Activated CD4-positive, alpha-beta T cell treated with anti-CD3 and anti-CD28 coated beads for 36 hours (primary cell): Measurements from ENCODE around the gene SLC39A11. TPM values are rescaled to one million over a fixed set of nuclear protein-coding genes. Genes with fewer than 3 reads are reported as not detected.

Experiments
- ATAC-seq: fragments of 200-7000 bp; cut with Tn5 transposase; one replicate; pipeline ENCODE4 v1.10.0; 2021; ENCODE audit warnings: mild to moderate bottlenecking, moderate library complexity
- CTCF ChIA-PET: fragments of 350-600 bp; sonication (Branson Sonifier 250); formaldehyde crosslinking; loops from one replicate; lab custom pipeline; 2021; ENCODE audit warnings: antibody characterized with exemption; lab: Charles Lee
- POLR2A ChIA-PET: fragments of 350-600 bp; sonication (Branson Sonifier 250); formaldehyde crosslinking; loops from one replicate; lab custom pipeline; 2021; ENCODE audit warnings: antibody characterized with exemption, inconsistent platforms; lab: Charles Lee
- DNase-seq: peaks from one replicate; pipeline ENCODE4 v3.0.0-alpha.2; 2020
- H3K27ac Mint-ChIP-seq: one replicate; pipeline ENCODE4 v1.8.0; 2021; ENCODE audit warnings: mixed read lengths
- H3K27me3 Mint-ChIP-seq: one replicate; pipeline ENCODE4 v1.8.0; 2021; ENCODE audit warnings: mixed read lengths
- H3K36me3 Mint-ChIP-seq: one replicate; pipeline ENCODE4 v1.8.0; 2021; ENCODE audit warnings: low read depth, mixed read lengths
- H3K4me1 Mint-ChIP-seq: one replicate; pipeline ENCODE4 v1.8.0; 2021; ENCODE audit warnings: mixed read lengths
- H3K4me3 Mint-ChIP-seq: one replicate; pipeline ENCODE4 v1.8.0; 2021; ENCODE audit warnings: mild to moderate bottlenecking, moderate library complexity, mixed read lengths
- H3K9me3 Mint-ChIP-seq: one replicate; pipeline ENCODE4 v1.8.0; 2021; ENCODE audit warnings: low read depth, mixed read lengths
- intact Hi-C, 2 experiments: fragments of 100-400 bp; cut with DNase I in 1 of 2; cut with micrococcal nuclease in 1 of 2; formaldehyde crosslinking; loops; one replicate each; pipeline versions ENCODE4 v1.14.2 to v1.15.1; 2022 to 2024; cut with DNase I, micrococcal nuclease
- total RNA-seq, 2 experiments: library from RNA; stranded (reverse); gene quantifications; one replicate each; pipeline ENCODE4 v1.2.3, GENCODE V29; 2021

Gene SLC39A11
- total RNA-seq, 2 experiments from 2014 or later, result 12.5 to 17.2 TPM

GRCh38 chr17:72702136-72702735, 390.3 kb downstream of the SLC39A11 start:
- peaks cover 6% of the 10 kb centered on the region for H3K4me1 Mint-ChIP-seq
- no peaks in the 10 kb centered on the region for H3K9me3 Mint-ChIP-seq

DNA sequence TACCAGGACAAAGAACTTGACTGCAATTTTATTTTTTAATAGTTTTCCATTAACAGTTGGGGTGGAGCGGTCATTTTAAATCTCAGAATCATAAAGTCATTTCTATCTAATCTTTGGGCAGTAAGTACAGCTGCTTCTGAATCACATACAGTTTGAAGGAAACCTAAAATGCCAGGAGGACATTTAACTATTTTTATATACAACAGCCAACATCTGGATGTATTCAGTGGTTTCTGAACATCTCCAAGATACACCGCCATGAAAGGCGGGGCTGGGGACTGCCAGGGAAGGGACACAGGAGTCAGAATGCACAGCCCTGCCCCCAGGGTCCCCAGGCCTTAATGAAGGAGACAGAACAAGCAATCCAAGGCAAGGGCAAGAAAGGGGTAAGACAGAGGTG, 392.3 kb downstream of the SLC39A11 start:
- peaks cover 3% of the 10 kb centered on the region for H3K36me3 Mint-ChIP-seq
- DNase-seq (no peak), ATAC-seq (no peak)
- H3K27me3 Mint-ChIP-seq, result no peaks in the 10 kb centered on the region
- CTCF ChIA-PET, result interaction anchor here (0.6 to 1.0 kb wide), 2 partner anchors 26 to 85 kb away, joined by 4 to 5 read pairs; no protein-coding TSS in a partner anchor
- no peak overlapping the region for H3K27ac Mint-ChIP-seq
- POLR2A ChIA-PET, result no interaction called here
- intact Hi-C loops, result no loop called here
- peaks cover 4% of the 10 kb centered on the region for H3K4me1 Mint-ChIP-seq
- no peaks in the 10 kb centered on the region for H3K9me3 Mint-ChIP-seq
- H3K4me3 Mint-ChIP-seq, result no peak overlapping the region

More at GRCh38 chr17:72702136-72702735, 390.3 kb downstream of the SLC39A11 start:
- peak; percentile 39 for ATAC-seq
- ChIA-PET POLR2A (no interaction called here), CTCF (interaction anchor here (0.9 kb wide), 1 partner anchor 461 kb away, joined by 3 read pairs; no protein-coding TSS in a partner anchor)
- H3K27ac Mint-ChIP-seq, result no peak overlapping the region
- no peak overlapping the region for H3K4me3 Mint-ChIP-seq
- no peaks in the 10 kb centered on the region for H3K27me3 Mint-ChIP-seq
- DNase-seq, result no peak
- peaks cover 3% of the 10 kb centered on the region for H3K36me3 Mint-ChIP-seq
- intact Hi-C loops, result no loop called here

DNA sequence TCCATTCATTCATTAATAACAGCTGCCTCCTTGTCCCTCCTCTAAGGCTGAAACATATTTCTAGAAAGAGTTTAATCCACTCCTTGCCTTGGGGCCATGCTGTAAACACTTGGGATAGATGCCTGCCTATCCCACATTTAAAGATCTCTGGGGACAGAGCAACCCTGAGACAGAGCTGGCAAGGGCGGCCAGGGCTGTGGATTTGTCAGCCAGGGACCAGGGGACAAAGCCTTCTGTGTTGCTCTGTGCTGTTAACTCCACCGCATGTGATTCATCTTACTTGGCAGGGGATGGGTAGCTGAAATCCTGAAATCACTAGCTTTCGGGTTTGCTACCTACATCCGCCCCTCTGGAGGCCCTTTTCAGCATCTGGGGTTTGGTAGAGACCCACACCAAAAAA, 392.9 kb downstream of the SLC39A11 start:
- no peaks in the 10 kb centered on the region for H3K9me3 Mint-ChIP-seq
- no peaks in the 10 kb centered on the region for H3K27me3 Mint-ChIP-seq
- H3K27ac Mint-ChIP-seq, result no peak overlapping the region
- no peak for ATAC-seq
- POLR2A ChIA-PET, result no interaction called here
- intact Hi-C loops, result no loop called here
- CTCF ChIA-PET, result interaction anchor here (0.6 kb wide), 1 partner anchor 85 kb away, joined by 5 read pairs; no protein-coding TSS in a partner anchor
- peaks cover 3% of the 10 kb centered on the region for H3K36me3 Mint-ChIP-seq
- DNase-seq, result no peak
- H3K4me3 Mint-ChIP-seq, result no peak overlapping the region
- peaks cover 4% of the 10 kb centered on the region for H3K4me1 Mint-ChIP-seq

GRCh38 chr17:72697602-72698146, 394.8 kb downstream of the SLC39A11 start:
- Mint-ChIP-seq H3K27ac (no peak overlapping the region), H3K4me3 (no peak overlapping the region), H3K9me3 (no peaks in the 10 kb centered on the region), H3K4me1 (peaks cover 4% of the 10 kb centered on the region), H3K27me3 (no peaks in the 10 kb centered on the region), H3K36me3 (peaks cover 3% of the 10 kb centered on the region)
- CTCF ChIA-PET, result interaction anchor here (0.5 to 1.3 kb wide), 2 partner anchors 28 to 289 kb away, joined by 3 to 4 read pairs; no protein-coding TSS in a partner anchor
- intact Hi-C loops, result no loop called here
- POLR2A ChIA-PET, result no interaction called here
- ATAC-seq (no peak), DNase-seq (no peak)

DNA sequence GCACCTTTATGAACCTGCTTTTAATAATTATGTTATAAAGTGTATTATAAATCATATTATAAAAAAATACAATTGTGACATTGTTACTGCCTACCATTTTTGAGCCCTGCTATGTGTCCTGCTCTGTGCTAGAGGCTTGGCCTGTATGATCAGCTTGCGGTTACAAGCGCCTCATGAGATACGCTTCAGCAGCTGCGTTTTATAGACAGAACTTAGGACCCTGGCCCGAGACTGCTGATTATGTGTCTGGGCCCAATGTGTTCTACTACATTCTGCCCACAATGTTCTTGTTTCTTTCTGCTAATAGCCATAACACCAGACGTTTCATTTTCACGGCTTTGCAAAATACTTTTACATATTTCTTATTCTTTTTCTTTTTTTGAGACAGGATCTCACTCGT, 395.8 kb downstream of the SLC39A11 start:
- intact Hi-C loops, result no loop called here
- no peak for DNase-seq
- Mint-ChIP-seq H3K4me1 (no peaks in the 10 kb centered on the region), H3K27me3 (no peaks in the 10 kb centered on the region), H3K36me3 (peaks cover 1% of the 10 kb centered on the region), H3K27ac (no peak overlapping the region), H3K9me3 (no peaks in the 10 kb centered on the region), H3K4me3 (no peak overlapping the region)
- ChIA-PET POLR2A (no interaction called here), CTCF (no interaction called here)
- no peak for ATAC-seq

DNA sequence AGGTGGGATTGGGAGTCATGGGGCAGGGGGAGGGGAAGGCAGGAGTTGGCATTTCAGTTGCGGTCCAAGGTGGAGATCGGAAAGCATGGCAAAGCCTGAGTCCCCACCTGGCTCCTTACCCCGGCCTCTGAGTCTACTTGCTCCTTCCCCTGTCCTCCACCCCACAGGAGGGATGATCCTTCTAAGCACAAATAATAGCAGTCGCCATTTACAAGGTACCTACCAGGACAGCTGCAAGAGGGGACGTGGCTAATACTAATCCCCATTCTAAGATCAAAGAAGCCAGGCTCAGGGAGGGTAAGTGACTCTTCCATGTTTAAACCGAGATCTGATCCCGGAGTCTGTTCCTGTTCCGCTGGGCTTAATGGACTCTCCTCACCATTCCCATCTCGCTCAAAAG, 396.3 kb downstream of the SLC39A11 start:
- intact Hi-C loops, result no loop called here
- ATAC-seq, result no peak
- Mint-ChIP-seq H3K4me3 (no peak overlapping the region), H3K36me3 (peaks cover 1% of the 10 kb centered on the region), H3K27me3 (no peaks in the 10 kb centered on the region), H3K9me3 (no peaks in the 10 kb centered on the region), H3K4me1 (no peaks in the 10 kb centered on the region), H3K27ac (no peak overlapping the region)
- ChIA-PET POLR2A (no interaction called here), CTCF (no interaction called here)
- no peak for DNase-seq

- no peaks in the 10 kb centered on the region for H3K4me1 Mint-ChIP-seq
- POLR2A ChIA-PET, result no interaction called here
- intact Hi-C loops, result no loop called here
Measured at GRCh38 chr17:72693956-72694355, 398.5 kb downstream of the SLC39A11 start.

DNA sequence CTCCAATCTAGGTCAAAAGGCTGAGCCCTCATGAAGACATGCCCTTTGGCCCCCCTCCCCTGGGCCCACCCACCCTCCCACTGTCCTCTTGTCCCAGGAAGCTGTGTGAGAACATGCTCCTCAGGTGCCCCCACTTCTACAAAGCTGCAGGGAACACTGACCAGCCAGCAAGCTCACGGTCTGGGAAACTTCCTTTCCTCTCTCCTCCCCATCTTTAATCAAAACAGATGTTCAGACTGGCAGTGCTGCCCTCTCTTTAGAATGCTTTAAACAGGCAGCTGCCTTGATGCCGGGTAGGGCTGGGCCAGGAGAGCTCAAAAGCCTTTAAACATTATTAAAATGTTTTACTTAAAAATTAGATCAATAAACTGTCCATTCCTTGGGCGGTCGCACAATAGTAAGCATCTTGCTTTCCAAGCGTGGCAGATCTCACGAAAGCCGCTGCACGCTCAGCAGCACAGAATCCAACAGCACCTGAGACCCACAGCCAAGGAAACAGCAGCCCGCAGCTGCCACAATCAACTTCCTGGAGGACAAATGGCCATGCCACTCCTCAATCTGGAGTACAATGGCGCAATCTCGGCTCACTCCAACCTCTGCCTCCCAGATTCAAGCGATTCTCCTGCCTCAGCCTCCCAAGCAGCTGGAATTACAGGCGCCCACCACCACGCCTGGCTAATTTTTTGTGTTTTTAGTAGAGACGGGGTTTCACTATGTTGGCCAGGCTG, 399.2 kb downstream of the SLC39A11 start:
- intact Hi-C loops, result no loop called here
- H3K4me1 Mint-ChIP-seq, result no peaks in the 10 kb centered on the region
- H3K9me3 Mint-ChIP-seq, result no peaks in the 10 kb centered on the region
- H3K27ac Mint-ChIP-seq, result no peak overlapping the region
- H3K36me3 Mint-ChIP-seq, result no peaks in the 10 kb centered on the region
- ATAC-seq (no peak), DNase-seq (no peak)
- H3K27me3 Mint-ChIP-seq, result no peaks in the 10 kb centered on the region
- ChIA-PET POLR2A (no interaction called here), CTCF (no interaction called here)
- no peak overlapping the region for H3K4me3 Mint-ChIP-seq

More at GRCh38 chr17:72693956-72694355, 398.5 kb downstream of the SLC39A11 start:
- DNase-seq (no peak), ATAC-seq (no peak)
- no peak overlapping the region for H3K4me3 Mint-ChIP-seq
- no peaks in the 10 kb centered on the region for H3K36me3 Mint-ChIP-seq
- no peaks in the 10 kb centered on the region for H3K27me3 Mint-ChIP-seq
- no peak overlapping the region for H3K27ac Mint-ChIP-seq
- CTCF ChIA-PET, result no interaction called here
- H3K9me3 Mint-ChIP-seq, result no peaks in the 10 kb centered on the region

GRCh38 chr17:72692676-72693075, 399.8 kb downstream of the SLC39A11 start:
- H3K27me3 Mint-ChIP-seq, result no peaks in the 10 kb centered on the region
- intact Hi-C loops, result no loop called here
- H3K4me1 Mint-ChIP-seq, result no peaks in the 10 kb centered on the region
- no peak overlapping the region for H3K27ac Mint-ChIP-seq
- DNase-seq (no peak), ATAC-seq (no peak)
- no peaks in the 10 kb centered on the region for H3K9me3 Mint-ChIP-seq
- H3K36me3 Mint-ChIP-seq, result no peaks in the 10 kb centered on the region
- CTCF ChIA-PET, result no interaction called here
- POLR2A ChIA-PET, result no interaction called here
- no peak overlapping the region for H3K4me3 Mint-ChIP-seq

- ATAC-seq (no peak), DNase-seq (no peak)
- no peak overlapping the region for H3K27ac Mint-ChIP-seq
- no peaks in the 10 kb centered on the region for H3K36me3 Mint-ChIP-seq
- no peaks in the 10 kb centered on the region for H3K4me1 Mint-ChIP-seq
- intact Hi-C loops, result no loop called here
- H3K27me3 Mint-ChIP-seq, result no peaks in the 10 kb centered on the region
- CTCF ChIA-PET, result interaction anchor here (0.8 kb wide), 1 partner anchor 134 kb away, joined by 3 read pairs; no protein-coding TSS in a partner anchor
- POLR2A ChIA-PET, result interaction anchor here (0.7 kb wide), 1 partner anchor 1283 kb away, joined by 3 read pairs; no protein-coding TSS in a partner anchor
- H3K4me3 Mint-ChIP-seq, result no peak overlapping the region
- H3K9me3 Mint-ChIP-seq, result no peaks in the 10 kb centered on the region
Measured at GRCh38 chr17:72691586-72691985, 400.9 kb downstream of the SLC39A11 start.

GRCh38 chr17:72691017-72691416, 401.5 kb downstream of the SLC39A11 start:
- Mint-ChIP-seq H3K36me3 (no peaks in the 10 kb centered on the region), H3K27me3 (no peaks in the 10 kb centered on the region), H3K4me3 (no peak overlapping the region), H3K9me3 (no peaks in the 10 kb centered on the region), H3K4me1 (no peaks in the 10 kb centered on the region), H3K27ac (no peak overlapping the region)
- ATAC-seq, result no peak
- ChIA-PET CTCF (interaction anchor here (0.8 kb wide), 1 partner anchor 134 kb away, joined by 3 read pairs; no protein-coding TSS in a partner anchor), POLR2A (no interaction called here)
- no peak for DNase-seq
- intact Hi-C loops, result no loop called here
